Upper lobe of right lung (tissue), 1 donor: ENCODE data around the gene SLC25A13. TPM values are rescaled to one million over a fixed set of nuclear protein-coding genes. Genes with fewer than 3 reads are reported as not detected.
"Not testable (repeated sequence)": the region's sequence is repeated elsewhere in the genome, so short reads cannot be mapped to it uniquely, and the experiment has no call there.

Experiments used
- ATAC-seq: fragments of 200-7000 bp; cut with Tn5 transposase; one replicate; pipeline ENCODE4 v1.9.1; 2020; ENCODE audit warnings: mild to moderate bottlenecking, moderate library complexity
- DNase-seq: peaks from one replicate; pipeline ENCODE4 v3.0.0-alpha.2; 2020
- H3K27ac ChIP-seq: fragments of 200-600 bp; one replicate; pipeline ENCODE4 v1.8.0; 2022
- H3K27me3 ChIP-seq: fragments of 200-600 bp; one replicate; pipeline ENCODE4 v1.8.0; 2022; ENCODE audit warnings: mild to moderate bottlenecking
- H3K36me3 ChIP-seq: fragments of 200-600 bp; one replicate; pipeline ENCODE4 v1.8.0; 2022
- H3K4me1 ChIP-seq: fragments of 200-600 bp; one replicate; pipeline ENCODE4 v1.8.0; 2022
- H3K4me3 ChIP-seq: fragments of 200-600 bp; one replicate; pipeline ENCODE4 v1.8.0; 2022; ENCODE audit warnings: mild to moderate bottlenecking
- H3K9me3 ChIP-seq: fragments of 200-600 bp; one replicate; pipeline ENCODE4 v1.8.0; 2022
- intact Hi-C: fragments of 100-400 bp; cut with DNase I; formaldehyde crosslinking; loops from one replicate; pipeline ENCODE4 v1.11.0; 2022
- total RNA-seq: library from RNA; stranded (reverse); fragmentation: NEBNext Ultra II Directional; extraction: Animal tissue kit (Norgen Biotek cat#: 25700); gene quantifications from one replicate; pipeline ENCODE4 v1.2.1, GENCODE V29; 2021
- TF ChIP-seq, protein P1 (sequence below): fragments of 200-600 bp; IDR thresholded peaks from one replicate; pipeline ENCODE4 v1.8.0; 2022; ENCODE audit warnings: antibody characterized with exemption
- donor health status: DM: no; HTN: yes; CAD: no; lungs with severe emphysema.

SLC25A13 gene
- total RNA-seq, 1 donor from 2014 or later: 34.5 TPM

DNA sequence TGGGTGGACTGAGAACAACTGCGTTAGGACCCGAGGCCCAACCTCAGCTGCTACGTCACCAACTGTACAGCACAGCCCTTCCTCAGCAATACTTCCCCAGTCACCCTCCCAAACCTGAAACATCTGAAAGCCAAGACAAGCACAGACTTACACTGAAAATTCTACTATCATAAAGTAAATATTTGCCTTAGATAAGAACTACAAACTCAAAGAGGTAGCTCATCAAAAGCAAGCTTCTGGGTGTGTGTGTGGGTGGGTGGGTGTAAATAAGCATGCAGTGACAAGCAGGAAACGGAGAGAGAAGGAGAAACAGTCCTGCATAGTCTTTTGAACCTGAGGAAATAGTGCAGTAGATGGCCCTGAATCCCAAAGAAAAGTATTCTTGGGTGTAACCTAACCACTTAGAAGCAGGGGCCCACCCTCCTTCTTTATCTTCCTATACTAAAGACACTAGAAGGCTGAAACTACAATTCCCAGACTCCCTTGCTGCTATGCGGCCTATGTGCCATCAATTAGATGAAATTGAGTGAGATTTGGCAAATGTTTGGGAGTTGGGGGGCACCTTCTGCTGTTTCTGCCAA lies 18.7 kb downstream of the SLC25A13 start:
- H3K4me1 ChIP-seq: peaks cover 31% of the 10 kb centered on the region
- ATAC-seq: peak; percentile 79

DNA sequence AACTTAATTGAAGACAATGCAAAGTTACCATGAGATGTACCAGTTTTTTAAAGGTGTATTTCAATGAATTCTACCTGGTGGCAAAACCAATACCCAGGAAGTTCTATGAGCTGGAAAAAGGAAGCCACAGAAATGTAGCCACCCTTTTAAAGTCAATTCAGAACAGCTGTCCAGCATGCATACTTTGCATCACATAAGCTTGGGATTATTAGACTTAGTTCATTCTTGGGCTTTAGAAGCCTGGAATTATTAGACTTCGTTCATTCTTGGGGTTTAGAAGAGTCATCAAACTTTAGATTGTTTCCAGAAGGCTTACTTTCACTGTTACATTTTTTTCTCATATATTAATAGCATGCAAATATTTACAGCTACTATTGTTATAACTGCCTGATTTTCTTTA lies 20.9 kb downstream of the SLC25A13 start:
- Histone ChIP-seq H3K4me1 (peaks cover 26% of the 10 kb centered on the region), H3K36me3 (peaks cover 2% of the 10 kb centered on the region), H3K9me3 (no peaks in the 10 kb centered on the region), H3K27ac (no peak overlapping the region), H3K4me3 (no peak overlapping the region), H3K27me3 (no peaks in the 10 kb centered on the region)
- TF ChIP-seq, protein P1, sequence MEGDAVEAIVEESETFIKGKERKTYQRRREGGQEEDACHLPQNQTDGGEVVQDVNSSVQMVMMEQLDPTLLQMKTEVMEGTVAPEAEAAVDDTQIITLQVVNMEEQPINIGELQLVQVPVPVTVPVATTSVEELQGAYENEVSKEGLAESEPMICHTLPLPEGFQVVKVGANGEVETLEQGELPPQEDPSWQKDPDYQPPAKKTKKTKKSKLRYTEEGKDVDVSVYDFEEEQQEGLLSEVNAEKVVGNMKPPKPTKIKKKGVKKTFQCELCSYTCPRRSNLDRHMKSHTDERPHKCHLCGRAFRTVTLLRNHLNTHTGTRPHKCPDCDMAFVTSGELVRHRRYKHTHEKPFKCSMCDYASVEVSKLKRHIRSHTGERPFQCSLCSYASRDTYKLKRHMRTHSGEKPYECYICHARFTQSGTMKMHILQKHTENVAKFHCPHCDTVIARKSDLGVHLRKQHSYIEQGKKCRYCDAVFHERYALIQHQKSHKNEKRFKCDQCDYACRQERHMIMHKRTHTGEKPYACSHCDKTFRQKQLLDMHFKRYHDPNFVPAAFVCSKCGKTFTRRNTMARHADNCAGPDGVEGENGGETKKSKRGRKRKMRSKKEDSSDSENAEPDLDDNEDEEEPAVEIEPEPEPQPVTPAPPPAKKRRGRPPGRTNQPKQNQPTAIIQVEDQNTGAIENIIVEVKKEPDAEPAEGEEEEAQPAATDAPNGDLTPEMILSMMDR: no peak
- ATAC-seq: no peak
- no peak for DNase-seq
- intact Hi-C loops: no loop called here

More for the DNA sequence above, 18.7 kb downstream of the SLC25A13 start:
- DNase-seq: no peak
- no peaks in the 10 kb centered on the region for H3K27me3 ChIP-seq
- TF ChIP-seq, protein P1: no peak
- H3K4me3 ChIP-seq: no peak overlapping the region
- H3K36me3 ChIP-seq: no peaks in the 10 kb centered on the region
- intact Hi-C loops: no loop called here
- H3K9me3 ChIP-seq: no peaks in the 10 kb centered on the region
- H3K27ac ChIP-seq: no peak overlapping the region

DNA sequence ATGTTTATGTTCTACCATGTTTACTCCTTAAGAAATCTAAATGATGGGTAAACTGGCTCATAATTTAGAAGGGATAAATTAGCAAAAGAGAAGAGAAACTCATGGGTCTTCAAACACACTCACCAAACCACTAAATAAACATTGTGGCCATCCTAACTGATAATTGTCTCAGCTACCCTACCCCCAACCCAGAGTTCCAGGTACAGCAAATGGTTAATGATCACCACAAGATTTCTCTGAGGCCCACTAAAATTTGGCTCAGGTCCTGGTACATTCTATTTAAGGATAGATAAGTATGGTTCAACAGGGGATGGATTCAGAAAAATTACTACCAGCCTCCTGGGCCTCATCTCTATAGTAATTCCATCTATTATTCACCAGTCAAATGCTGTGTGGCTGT lies 21.4 kb downstream of the SLC25A13 start:
- Histone ChIP-seq H3K4me3 (no peak overlapping the region), H3K27ac (no peak overlapping the region), H3K36me3 (peaks cover 4% of the 10 kb centered on the region), H3K27me3 (no peaks in the 10 kb centered on the region), H3K9me3 (no peaks in the 10 kb centered on the region), H3K4me1 (peaks cover 21% of the 10 kb centered on the region)
- DNase-seq (no peak), ATAC-seq (no peak)
- TF ChIP-seq, protein P1: no peak
- intact Hi-C loops: no loop called here

DNA sequence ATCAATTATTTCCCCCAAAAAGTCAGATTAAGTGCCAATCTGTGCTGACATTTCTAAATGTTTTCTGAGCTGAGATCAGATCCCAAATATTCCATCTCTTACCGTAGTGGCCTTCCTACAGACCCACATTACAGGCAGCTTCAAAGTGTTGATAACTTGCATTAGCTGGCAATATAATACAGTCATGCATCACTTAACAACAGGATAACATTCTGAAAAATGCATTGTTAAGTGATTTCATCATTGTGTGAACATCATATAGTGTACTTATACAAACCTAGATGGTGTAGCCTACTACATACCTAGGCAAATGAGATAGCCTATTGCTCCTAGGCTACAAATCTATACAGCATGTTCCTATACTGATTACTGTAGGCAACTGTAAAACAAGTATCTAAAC lies 22.4 kb downstream of the SLC25A13 start:
- peaks cover 4% of the 10 kb centered on the region for H3K36me3 ChIP-seq
- TF ChIP-seq, protein P1: no peak
- H3K4me3 ChIP-seq: no peak overlapping the region
- DNase-seq (no peak), ATAC-seq (no peak)
- intact Hi-C loops: no loop called here
- H3K27ac ChIP-seq: no peak overlapping the region
- no peaks in the 10 kb centered on the region for H3K27me3 ChIP-seq
- peaks cover 12% of the 10 kb centered on the region for H3K4me1 ChIP-seq
- H3K9me3 ChIP-seq: no peaks in the 10 kb centered on the region

DNA sequence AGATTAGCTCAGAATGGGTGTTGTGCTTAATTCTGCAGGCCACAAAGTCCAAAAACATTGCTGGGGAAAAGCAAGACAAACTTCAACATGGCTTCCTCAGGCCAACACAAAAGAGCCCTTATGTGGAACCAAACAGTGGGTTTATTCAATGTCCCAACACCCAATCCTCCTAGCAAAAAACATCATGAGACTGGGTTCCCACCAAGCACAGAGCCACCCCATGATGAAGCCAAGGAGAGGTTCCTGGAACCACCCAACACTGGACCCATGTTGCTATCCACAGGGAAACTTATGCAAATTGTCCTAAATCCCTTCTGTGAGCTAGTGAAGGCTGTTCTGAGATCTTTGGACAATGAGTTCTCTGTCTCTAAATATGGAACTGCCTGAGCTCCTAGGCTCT lies 24.0 kb downstream of the SLC25A13 start:
- Histone ChIP-seq H3K27me3 (no peaks in the 10 kb centered on the region), H3K9me3 (no peaks in the 10 kb centered on the region), H3K36me3 (peaks cover 4% of the 10 kb centered on the region), H3K27ac (no peak overlapping the region), H3K4me3 (no peak overlapping the region), H3K4me1 (no peaks in the 10 kb centered on the region)
- no peak for ATAC-seq
- DNase-seq: no peak
- intact Hi-C loops: no loop called here
- TF ChIP-seq, protein P1: no peak

DNA sequence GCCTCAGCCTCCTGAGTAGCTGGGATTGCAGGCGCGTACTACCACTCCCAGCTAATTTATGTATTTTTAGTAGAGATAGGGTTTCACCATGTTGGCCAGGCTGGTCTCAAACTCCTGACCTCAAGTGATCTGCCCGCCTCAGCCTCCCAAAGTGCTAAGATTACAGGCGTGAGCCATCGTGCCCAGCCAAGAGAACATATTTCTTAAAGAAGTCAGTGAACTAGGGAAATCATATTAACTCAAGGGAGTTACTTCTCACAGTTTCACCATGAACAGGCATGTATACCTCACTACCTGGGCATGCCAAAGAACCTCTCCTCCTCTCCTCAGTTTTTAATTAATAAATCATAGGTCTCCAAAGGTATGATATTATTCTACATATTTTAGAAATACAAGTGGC lies 24.5 kb downstream of the SLC25A13 start:
- H3K4me1 ChIP-seq, intact Hi-C loops, H3K9me3 ChIP-seq, H3K4me3 ChIP-seq, DNase-seq, H3K36me3 ChIP-seq, H3K27ac ChIP-seq, H3K27me3 ChIP-seq, ATAC-seq: not testable (repeated sequence)

DNA sequence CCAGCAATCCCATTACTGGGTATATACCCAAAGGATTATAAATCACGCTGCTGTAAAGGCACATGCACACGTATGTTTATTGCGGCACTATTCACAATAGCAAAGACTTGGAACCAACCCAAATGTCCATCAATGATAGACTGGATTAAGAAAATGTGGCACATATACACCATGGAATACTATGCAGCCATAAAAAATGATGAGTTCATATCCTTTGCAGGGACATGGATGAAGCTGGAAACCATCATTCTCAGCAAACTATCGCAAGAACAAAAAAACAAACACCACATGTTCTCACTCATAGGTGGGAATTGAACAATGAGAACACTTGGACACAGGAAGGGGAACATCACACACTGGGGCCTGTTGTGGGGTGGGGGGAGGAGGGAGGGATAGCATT lies 28.0 kb downstream of the SLC25A13 start:
- H3K27me3 ChIP-seq, intact Hi-C loops, H3K4me3 ChIP-seq, H3K36me3 ChIP-seq, DNase-seq, H3K27ac ChIP-seq, ATAC-seq, H3K9me3 ChIP-seq, H3K4me1 ChIP-seq: not testable (repeated sequence)
